Neutrophil (primary cell): ENCODE measurements around the gene NACA.
"Not testable (repeated sequence)": the region's sequence is repeated elsewhere in the genome, so short reads cannot be mapped to it uniquely, and the experiment has no call there.

Experiments
- H3K27ac ChIP-seq: fragments of 200-600 bp; sonication (generic); 2 replicates; pipeline ENCODE4 v1.5.1; 2016; ENCODE audit warnings: mild to moderate bottlenecking, moderate library complexity
- H3K27me3 ChIP-seq: fragments of 200-600 bp; sonication (generic); 2 replicates; pipeline ENCODE4 v1.6.0; 2016; ENCODE audit warnings: mild to moderate bottlenecking
- H3K36me3 ChIP-seq: fragments of 200-600 bp; sonication (generic); 2 replicates; pipeline ENCODE4 v1.5.1; 2017
- H3K4me1 ChIP-seq, 2 experiments: fragments of 200-600 bp in 1 of 2; sonication (generic) in 1 of 2; 1 replicate in 1 of 2; 2 replicates in 1 of 2; pipeline versions ENCODE4 v1.5.1 to v1.6.1; 2013 to 2016; ENCODE audit warnings: low read depth in 1 of 2, low read length in 1 of 2, mild to moderate bottlenecking in 1 of 2, moderate library complexity in 1 of 2; ENCODE audit not compliant: control insufficient read depth in 1 of 2, insufficient read depth in 1 of 2
- H3K4me3 ChIP-seq, 2 experiments: fragments of 200-600 bp in 1 of 2; sonication (generic) in 1 of 2; 1 replicate in 1 of 2; 2 replicates in 1 of 2; pipeline ENCODE4 v1.5.1; 2013 to 2016; ENCODE audit warnings: low read depth in 1 of 2, low read length in 1 of 2, mild to moderate bottlenecking in 1 of 2, moderate library complexity in 1 of 2
- H3K9me3 ChIP-seq: fragments of 200-600 bp; sonication (generic); 2 replicates; pipeline ENCODE4 v1.5.1; 2016
- TF ChIP-seq, protein P1 (sequence below): fragments of 200-600 bp; sonication (generic); IDR thresholded peaks from 2 replicates; pipeline ENCODE4 v1.5.1; 2016; ENCODE audit warnings: antibody characterized with exemption

The NACA gene

DNA sequence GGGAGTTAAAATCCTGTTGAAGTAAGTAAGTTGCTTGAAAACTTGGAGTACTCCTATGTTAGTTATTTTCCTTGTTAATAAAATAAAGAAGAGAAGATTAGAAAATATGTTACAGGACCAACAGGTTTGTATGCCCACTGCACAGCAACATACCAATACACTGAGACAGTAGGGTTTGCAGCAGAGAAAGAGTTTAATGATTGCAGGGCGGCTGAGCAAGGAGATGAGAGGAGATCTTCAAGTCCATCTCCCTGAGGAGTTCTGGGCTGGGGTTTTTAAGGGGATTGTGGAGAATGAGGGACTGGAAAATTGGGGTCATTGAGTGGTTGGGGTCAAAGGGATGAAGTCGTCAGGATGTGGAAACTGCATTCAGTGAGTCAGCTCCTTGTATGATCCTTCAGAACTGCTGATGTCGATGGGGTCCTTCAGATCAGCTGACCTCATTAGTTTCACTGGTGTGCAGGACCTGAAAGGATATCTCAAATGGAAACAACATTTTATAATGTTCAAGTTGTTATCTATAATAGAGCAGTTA lies 33.7 kb upstream of the NACA start:
- H3K4me1 ChIP-seq = no peaks in the 10 kb centered on the region
- no peak overlapping the region for H3K27ac ChIP-seq
- H3K9me3 ChIP-seq = no peaks in the 10 kb centered on the region
- no peaks in the 10 kb centered on the region for H3K36me3 ChIP-seq
- H3K4me3 ChIP-seq = no peak overlapping the region
- H3K27me3 ChIP-seq = no peaks in the 10 kb centered on the region
- TF ChIP-seq, protein P1, sequence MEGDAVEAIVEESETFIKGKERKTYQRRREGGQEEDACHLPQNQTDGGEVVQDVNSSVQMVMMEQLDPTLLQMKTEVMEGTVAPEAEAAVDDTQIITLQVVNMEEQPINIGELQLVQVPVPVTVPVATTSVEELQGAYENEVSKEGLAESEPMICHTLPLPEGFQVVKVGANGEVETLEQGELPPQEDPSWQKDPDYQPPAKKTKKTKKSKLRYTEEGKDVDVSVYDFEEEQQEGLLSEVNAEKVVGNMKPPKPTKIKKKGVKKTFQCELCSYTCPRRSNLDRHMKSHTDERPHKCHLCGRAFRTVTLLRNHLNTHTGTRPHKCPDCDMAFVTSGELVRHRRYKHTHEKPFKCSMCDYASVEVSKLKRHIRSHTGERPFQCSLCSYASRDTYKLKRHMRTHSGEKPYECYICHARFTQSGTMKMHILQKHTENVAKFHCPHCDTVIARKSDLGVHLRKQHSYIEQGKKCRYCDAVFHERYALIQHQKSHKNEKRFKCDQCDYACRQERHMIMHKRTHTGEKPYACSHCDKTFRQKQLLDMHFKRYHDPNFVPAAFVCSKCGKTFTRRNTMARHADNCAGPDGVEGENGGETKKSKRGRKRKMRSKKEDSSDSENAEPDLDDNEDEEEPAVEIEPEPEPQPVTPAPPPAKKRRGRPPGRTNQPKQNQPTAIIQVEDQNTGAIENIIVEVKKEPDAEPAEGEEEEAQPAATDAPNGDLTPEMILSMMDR = no peak

DNA sequence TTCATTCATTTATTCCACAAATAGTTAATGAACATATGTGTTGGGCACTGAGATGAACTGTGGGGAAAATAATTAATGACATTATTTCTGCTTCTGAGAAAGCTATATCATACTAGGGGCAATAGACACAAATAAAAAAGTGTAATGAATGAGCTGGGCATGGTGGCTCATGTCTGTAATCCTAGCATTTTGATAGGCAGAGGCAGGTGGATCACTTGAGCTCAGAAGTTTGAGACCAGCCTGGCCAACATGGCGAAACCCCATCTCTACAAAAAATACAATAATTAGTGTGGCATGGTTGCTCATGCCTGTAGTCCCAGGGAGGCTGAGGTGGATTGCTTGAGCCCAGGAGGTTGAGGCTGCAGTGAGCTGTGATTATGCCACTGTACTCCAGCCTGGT lies 32.9 kb upstream of the NACA start:
- H3K27me3 ChIP-seq, H3K27ac ChIP-seq, H3K36me3 ChIP-seq: not testable (repeated sequence)

DNA sequence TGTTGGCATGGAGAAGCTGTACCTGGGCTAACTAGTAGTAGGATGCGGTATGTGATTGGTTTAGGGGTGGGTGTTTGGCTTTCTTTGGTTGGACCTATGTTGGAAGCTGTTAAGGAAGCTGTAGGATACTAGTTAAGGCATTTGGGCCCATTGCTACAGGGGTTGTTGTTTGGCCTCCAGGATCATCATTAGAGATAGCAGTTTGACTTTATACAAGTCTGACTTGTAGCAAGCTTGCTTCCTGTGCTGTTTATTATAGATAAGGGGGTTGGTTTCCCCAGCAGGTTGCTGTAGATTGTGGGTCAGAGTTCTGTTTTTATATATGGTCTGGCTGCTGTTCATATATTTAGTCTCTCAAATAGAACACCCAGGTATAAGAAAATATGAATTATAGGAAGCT lies 28.5 kb upstream of the NACA start:
- TF ChIP-seq, protein P1 = no peak
- Histone ChIP-seq H3K9me3 (no peaks in the 10 kb centered on the region), H3K36me3 (no peaks in the 10 kb centered on the region), H3K4me1 (peaks cover 24 to 28% of the 10 kb centered on the region in 2 experiments), H3K27me3 (no peaks in the 10 kb centered on the region), H3K27ac (no peak overlapping the region), H3K4me3 (no peak overlapping the region)

More for the DNA sequence above, 32.9 kb upstream of the NACA start:
- H3K4me1 ChIP-seq, H3K9me3 ChIP-seq, H3K4me3 ChIP-seq: not testable (repeated sequence)

DNA sequence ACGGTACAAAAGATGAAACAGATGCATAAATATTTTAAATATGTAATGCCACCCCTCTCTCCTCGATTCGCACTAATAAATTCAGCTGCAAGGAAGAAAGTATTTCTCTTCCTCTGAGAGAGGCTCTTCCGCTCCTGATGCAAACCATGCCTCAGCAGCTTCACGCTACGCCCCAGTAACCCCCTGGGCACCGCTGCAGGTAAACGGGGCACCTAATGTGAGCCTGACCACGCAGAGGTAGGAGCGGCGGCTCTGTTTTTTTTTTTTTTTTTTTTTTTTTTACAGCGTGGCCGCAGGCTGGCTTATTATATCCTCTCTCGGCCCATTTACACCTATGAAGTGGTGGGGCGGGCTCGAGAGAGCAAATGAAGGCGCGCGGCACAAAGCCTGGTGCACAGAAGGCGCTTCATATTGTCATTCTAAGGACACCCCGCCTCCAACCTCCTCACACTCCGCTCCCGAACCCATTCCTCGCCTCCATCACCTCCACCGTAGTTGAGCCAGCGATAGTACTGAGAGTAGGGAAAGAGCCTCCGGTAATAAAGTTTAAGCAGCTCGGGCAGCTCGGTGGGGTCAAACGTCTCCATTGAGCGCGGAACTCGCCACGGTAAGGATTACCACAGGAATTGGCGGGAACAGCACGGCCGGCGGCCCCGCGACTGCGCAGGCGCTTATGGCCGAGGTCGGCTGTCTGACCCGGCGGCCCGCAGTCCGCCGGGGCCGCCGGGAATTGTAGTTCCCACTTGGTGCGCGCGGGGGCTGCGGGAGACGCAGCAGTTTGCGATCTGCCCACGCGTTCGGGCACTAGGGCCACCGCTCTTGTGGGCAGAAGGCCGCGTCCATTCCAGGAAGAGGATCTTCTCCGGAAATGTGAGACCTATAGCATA lies 26.9 kb upstream of the NACA start, which contains the start of gene PRIM1:
TSS of gene PRIM1 (minus strand) at position 612 of the 887 bp plus-strand sequence. CDS start at position 587, 25 bp downstream.
- TF ChIP-seq, protein P1 = no peak
- peak within 1 kb of the TSS; percentile 38 for H3K27ac ChIP-seq
- no peaks in the 10 kb centered on the region for H3K36me3 ChIP-seq
- peaks cover 24 to 28% of the 10 kb centered on the region in 2 experiments for H3K4me1 ChIP-seq
- no peaks in the 10 kb centered on the region for H3K27me3 ChIP-seq
- peak within 1 kb of the TSS; percentile 92 to 97 for H3K4me3 ChIP-seq
- no peaks in the 10 kb centered on the region for H3K9me3 ChIP-seq

DNA sequence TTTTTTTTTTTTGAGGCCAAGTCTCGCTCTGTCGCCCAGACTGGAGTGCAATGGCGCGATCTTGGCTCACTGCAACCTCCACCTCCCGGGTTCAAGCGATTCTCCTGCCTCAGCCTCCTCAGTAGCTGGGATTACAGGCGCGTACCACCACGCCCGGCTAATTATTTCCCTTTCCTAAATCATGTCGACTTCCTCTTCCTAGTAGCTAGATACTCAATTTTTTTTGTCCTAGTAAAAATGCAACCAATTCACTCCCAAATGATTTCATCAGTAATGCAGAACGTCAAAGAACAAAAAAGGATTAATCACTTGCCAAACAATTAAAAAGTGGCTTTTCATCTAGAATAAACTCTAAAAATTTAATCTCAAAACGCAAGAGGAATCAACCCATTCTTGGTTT lies 25.5 kb upstream of the NACA start:
- H3K4me1 ChIP-seq = peaks cover 24 to 28% of the 10 kb centered on the region in 2 experiments
- H3K27ac ChIP-seq, H3K27me3 ChIP-seq, H3K36me3 ChIP-seq, H3K9me3 ChIP-seq, H3K4me3 ChIP-seq: not testable (repeated sequence)

DNA sequence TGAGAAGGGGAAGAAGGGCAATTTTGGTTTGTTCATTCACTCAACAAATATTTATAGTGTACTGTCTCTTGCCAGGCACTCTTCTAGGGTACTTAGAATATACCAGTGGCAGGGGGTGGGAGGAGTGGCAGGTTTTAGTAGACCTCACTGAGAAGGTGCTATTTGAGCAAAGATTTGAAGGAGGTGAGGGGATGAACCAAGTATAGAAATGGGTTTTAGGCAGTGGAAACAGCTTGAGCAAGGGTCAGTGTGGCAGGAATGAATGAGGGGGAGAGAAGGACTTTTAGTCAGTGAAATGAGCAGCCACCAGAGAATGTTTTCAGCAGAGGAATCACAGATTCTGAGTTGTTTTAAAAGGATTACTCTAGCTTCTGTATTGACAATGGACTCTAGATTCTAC lies 24.8 kb upstream of the NACA start:
- peak overlapping the region; percentile 60 for H3K27ac ChIP-seq
- H3K36me3 ChIP-seq = no peaks in the 10 kb centered on the region
- H3K4me1 ChIP-seq = peaks cover 24 to 28% of the 10 kb centered on the region in 2 experiments
- H3K4me3 ChIP-seq = no peak overlapping the region
- TF ChIP-seq, protein P1 = no peak
- no peaks in the 10 kb centered on the region for H3K9me3 ChIP-seq
- no peaks in the 10 kb centered on the region for H3K27me3 ChIP-seq
